ENCODE data around the gene NACC1.

NACC1 gene

GRCh38 chr19:13087795-13088537, 30.1 kb upstream of the NACC1 start:
- DNase-seq (ENCODE audit: low read depth in 2 of 2), result no peak

DNA sequence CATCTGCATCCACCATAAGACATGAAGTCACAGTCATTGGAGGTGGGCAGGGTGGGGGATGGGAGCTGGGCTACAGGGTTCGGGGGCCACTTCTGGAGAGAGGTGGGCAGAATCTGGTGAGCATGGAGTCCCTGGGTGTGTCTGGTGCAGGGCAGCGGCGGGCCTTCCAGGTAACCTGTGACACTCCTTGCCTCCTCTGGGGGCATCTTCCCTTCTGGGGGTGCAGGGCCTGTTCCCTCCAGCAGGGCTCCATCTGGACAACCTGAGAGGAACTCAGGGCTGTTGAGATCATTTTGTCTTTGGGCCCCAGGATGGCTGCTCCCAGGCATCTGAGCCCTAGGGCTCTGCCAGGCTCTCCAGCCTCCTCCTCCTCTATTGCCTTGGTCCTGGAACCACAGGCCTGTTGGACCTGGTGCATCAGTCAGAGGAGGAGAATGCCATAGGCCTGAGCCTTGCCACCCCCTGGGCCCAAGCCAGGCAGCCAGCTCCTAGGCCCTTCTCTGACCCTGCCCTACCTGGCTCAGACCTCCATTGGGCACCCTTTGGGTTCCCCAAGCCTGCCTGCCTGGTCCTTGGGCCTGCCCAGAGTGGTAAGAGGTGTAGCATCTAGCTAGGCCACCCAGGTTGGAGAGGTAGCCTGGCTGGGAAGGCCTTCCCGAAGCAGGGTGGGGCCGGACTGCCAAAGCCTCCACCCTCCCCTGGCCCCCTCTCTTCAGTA, 28.8 kb upstream of the NACC1 start:
- no peak for DNase-seq (ENCODE audit: low read depth in 2 of 2)

DNA sequence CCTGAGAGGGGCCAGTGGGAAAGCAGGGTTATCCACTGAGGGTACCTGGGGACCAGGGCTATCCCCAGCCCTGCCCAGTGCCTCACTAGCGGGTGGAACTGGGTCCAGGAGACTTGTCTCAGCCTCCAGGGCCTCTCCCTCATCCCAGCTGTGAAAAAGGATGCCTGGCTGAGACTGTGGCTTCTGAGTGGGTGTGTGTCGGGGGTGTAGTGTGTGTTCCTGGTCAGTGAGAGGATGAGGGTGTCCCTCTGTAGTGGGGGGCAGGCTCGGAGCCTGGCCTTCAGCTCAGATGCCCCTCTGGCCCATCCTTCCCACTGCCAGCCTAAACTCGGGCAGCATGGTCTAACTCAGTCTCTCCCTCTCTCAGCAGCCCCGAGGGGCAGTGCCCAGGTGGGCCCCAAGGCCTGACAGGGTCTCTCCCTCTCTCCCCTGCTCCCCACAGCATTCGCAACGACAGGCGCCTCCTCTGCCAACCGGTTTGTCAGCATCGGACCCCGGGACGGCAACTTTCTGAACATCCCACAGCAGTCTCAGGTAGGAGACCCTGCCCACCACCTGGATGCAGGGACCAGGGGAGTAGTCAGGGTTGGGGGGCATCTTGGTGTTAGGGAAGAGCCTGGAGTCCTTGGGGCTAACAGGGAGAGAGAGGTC, 28.1 kb upstream of the NACC1 start:
- DNase-seq (ENCODE audit: low read depth in 2 of 2), result no peak

DNA sequence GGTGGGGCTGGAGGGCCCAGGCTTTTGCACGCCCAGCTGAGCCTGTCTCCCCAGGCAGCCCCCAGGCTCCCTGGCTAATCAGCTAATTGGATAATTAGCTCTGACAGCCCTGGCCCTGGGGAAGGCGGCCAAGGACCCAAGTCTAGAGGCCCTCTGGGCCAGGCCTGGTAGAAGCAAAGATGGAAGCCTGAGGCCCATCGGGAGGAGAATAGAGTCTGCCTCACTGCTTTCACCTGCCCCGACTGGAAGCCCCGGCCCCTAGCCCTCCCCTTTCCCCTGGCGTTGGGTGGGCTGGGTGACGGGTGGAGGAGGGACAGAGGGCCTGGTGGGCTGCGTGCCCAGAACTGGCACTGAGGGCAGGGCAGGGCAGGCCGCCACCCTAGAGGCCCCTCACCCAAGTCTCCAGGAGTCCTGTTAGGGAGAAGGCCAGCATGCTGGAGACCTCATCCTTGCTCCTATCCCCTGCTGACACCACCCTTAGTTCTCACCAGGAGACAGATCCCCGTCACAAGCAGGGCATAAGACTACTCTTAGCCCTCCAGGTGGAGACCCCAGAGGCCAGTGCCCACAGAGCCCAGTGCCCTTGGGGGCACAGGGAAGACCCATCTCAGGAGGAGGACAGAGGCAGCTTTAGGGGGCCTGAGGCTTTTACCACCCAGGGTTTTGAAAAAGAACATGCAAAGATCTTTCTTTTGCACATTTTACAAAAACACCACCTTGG, 27.4 kb upstream of the NACC1 start:
- DNase-seq (ENCODE audit: low read depth in 2 of 2), result no peak

GRCh38 chr19:13091400-13092157, 26.5 kb upstream of the NACC1 start:
- DNase-seq (ENCODE audit: low read depth in 2 of 2), result no peak

- DNase-seq (ENCODE audit: low read depth in 2 of 2), result no peak
Observed at GRCh38 chr19:13092158-13092543, 25.9 kb upstream of the NACC1 start.

- no peak for DNase-seq (ENCODE audit: low read depth in 2 of 2)
Observed at GRCh38 chr19:13092606-13093235, 25.3 kb upstream of the NACC1 start.

- DNase-seq (ENCODE audit: low read depth in 2 of 2), result peak; percentile 65 to 72
Observed at GRCh38 chr19:13093407-13094105, 24.5 kb upstream of the NACC1 start.

DNA sequence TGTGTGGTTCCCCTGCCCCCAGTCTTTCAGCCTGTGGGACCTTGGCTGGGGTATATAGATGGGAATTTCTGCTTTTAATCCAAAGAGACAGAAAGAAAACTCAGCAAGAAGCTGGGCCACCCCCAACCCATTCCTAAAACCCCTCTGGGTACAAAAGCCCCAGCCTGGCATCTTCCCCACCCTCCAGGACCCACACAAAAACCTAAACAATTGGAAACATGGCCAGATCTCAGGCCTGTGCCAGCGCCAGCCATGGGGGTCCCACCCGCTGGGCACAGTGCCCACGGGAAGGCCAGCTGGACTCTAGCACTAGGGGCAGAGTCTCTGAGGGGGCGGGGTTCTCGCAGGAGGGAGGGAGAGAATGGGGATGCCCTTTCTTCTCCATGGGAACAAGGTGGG, 24.0 kb upstream of the NACC1 start:
- DNase-seq (ENCODE audit: low read depth in 2 of 2), result no peak

DNA sequence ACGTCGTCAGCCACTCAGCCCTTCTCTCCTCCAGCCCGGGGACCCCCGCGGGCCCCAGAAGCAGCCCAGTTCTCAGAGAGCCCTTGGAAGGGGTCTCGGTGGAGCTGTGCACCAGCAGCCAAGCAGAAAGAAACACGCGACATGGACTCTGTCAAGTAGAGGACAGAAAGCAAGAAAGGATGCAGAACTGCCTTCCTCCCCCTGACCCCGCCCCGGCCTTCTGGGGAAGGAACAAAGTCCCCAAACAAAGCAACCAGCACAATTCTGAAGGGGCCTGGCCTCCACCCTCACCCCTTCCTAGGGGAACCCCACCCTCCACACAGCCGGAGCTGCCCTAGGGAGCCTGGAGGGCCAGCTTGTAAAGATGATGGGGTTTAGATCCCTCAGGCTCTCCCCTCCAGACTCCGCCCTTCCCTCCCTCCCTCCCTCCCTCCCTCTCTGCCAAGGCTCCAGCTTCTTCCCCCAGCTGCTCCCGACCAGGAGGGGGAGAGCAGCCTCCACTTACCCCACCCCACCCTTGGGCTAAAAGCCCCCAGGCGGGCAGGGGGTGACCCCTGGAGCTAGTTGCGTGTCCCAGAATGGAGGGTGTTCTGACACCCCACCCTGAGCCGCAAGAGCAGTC, 23.2 kb upstream of the NACC1 start:
- DNase-seq (ENCODE audit: low read depth in 2 of 2), result no peak

DNA sequence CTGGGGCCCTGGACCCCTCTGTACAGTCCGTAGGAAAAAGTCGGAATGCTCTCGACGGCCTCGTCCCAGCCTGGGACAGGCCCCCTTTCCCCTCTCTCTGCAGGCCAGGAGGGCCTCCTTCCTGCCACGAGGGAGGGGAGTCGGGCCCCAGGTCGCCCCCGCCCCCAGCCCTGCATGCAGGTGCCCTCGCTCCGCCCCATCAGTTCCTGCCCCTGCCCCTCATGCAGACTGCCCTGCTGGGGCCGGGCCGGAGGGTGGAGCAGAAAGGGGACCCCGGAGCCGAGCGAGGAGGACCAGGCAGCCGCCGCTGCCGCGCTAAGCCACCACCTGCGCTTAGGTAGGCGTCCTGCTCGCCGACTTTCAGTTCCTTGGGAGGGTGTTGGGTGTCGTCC, 22.7 kb upstream of the NACC1 start:
- no peak for DNase-seq (ENCODE audit: low read depth in 2 of 2)

GRCh38 chr19:13095934-13096927, 21.8 kb upstream of the NACC1 start:
- DNase-seq (ENCODE audit: low read depth in 2 of 2), result no peak

- no peak for DNase-seq (ENCODE audit: low read depth in 2 of 2)
Observed at GRCh38 chr19:13097033-13097462, 21.0 kb upstream of the NACC1 start.

- no peak for DNase-seq (ENCODE audit: low read depth in 2 of 2)
Observed at GRCh38 chr19:13097463-13098258, 20.4 kb upstream of the NACC1 start.

DNA sequence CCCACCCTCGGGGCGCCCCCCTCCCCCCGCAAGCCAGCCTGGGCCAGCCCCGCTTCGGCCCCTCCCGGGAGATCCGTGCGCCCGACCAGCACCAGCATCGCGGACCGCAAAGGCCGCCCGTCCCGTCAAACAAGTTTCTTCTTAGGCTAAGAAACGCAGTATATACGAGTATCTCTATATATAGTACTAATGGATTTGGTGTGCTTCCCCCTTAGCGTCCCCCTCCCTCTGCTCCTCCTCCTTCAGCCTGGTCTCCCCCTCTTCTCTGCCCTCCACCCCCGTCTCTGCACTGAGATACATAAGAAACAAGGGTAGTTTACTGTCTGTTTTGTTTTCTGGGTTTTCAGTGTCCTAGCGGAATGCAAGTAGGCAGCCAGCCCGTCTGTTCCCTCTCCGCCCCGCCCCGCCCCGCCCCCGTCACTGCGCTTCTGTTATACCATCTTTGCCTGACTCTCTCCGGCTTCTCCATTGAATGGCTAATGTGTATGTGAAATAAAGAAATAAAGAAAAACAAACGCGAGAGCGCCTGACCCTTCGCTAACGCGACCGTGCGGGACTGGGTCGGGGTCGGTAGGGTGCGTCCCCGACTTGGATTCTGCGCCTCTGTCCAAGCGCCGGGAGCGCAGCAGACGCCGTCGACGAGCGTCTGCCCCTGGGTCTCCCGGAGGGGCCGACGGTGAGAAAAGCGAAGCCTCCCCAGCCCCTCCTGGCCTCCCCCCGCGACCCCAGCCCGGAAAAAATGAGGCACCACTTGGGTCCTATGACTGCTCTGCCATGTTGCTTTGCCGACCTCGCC, 19.6 kb upstream of the NACC1 start:
- no peak for DNase-seq (ENCODE audit: low read depth in 2 of 2)

GRCh38 chr19:13099073-13099999, 18.7 kb upstream of the NACC1 start:
- peak; percentile 68 to 69 for DNase-seq (ENCODE audit: low read depth in 2 of 2)

Data from stimulated activated CD4-positive, alpha-beta T cell treated with anti-CD3 and anti-CD28 coated beads, Interleukin-15, amount 100 ng/mL, for 48 hours (primary cell).